Duodenal mucosa (tissue), 2 donors: ENCODE measurements around the gene ABR.

Experiments used
- H3K27ac ChIP-seq: one replicate; pipeline ENCODE4 v1.7.0; 2013; ENCODE audit warnings: low read depth, low read length
- H3K27me3 ChIP-seq, 2 donors: one replicate each; pipeline ENCODE4 v1.7.0; 2013; ENCODE audit warnings: low read length in 2 of 2, control low read depth in 1 of 2; ENCODE audit not compliant: insufficient read depth in 2 of 2, control insufficient read depth in 1 of 2
- H3K36me3 ChIP-seq, 2 donors: one replicate each; pipeline ENCODE4 v1.7.0; 2013; ENCODE audit warnings: low read length in 2 of 2, control low read depth in 1 of 2; ENCODE audit not compliant: insufficient read depth in 2 of 2, control insufficient read depth in 1 of 2
- H3K4me1 ChIP-seq, 2 donors: one replicate each; pipeline ENCODE4 v1.7.0; 2013; ENCODE audit warnings: low read length in 2 of 2, control low read depth in 1 of 2; ENCODE audit not compliant: insufficient read depth in 2 of 2, control insufficient read depth in 1 of 2
- H3K4me3 ChIP-seq, 2 donors: one replicate each; pipeline ENCODE4 v1.7.0; 2013; ENCODE audit warnings: low read length in 2 of 2, low read depth in 1 of 2
- H3K9ac ChIP-seq, 2 donors: one replicate each; pipeline ENCODE4 v1.7.0; 2013; ENCODE audit warnings: low read length in 2 of 2, low read depth in 1 of 2
- H3K9me3 ChIP-seq, 2 donors: one replicate each; pipeline ENCODE4 v1.7.0; 2013; ENCODE audit warnings: low read length in 2 of 2, control low read depth in 1 of 2; ENCODE audit not compliant: control insufficient read depth in 1 of 2

Gene ABR

GRCh38 chr17:1174263-1174880, 5.4 kb downstream of the ABR start:
- Histone ChIP-seq H3K4me1 (peaks cover 0 to 14% of the 10 kb centered on the region in 2 donors), H3K27me3 (no peaks in the 10 kb centered on the region), H3K9me3 (no peaks in the 10 kb centered on the region), H3K36me3 (no peaks in the 10 kb centered on the region), H3K9ac (no peak overlapping the region), H3K4me3 (no peak overlapping the region), H3K27ac (no peak overlapping the region)

GRCh38 chr17:1173432-1174262, 6.1 kb downstream of the ABR start:
- H3K27me3 ChIP-seq, result no peaks in the 10 kb centered on the region
- no peak overlapping the region for H3K9ac ChIP-seq
- H3K4me1 ChIP-seq, result peaks cover 0 to 9% of the 10 kb centered on the region in 2 donors
- no peak overlapping the region for H3K27ac ChIP-seq
- no peak overlapping the region for H3K4me3 ChIP-seq
- no peaks in the 10 kb centered on the region for H3K9me3 ChIP-seq
- no peaks in the 10 kb centered on the region for H3K36me3 ChIP-seq

- H3K36me3 ChIP-seq, result no peaks in the 10 kb centered on the region
Observed at GRCh38 chr17:1171953-1172352, 7.8 kb downstream of the ABR start.

GRCh38 chr17:1170739-1171138, 9.0 kb downstream of the ABR start:
- Histone ChIP-seq H3K27me3 (no peaks in the 10 kb centered on the region), H3K36me3 (no peaks in the 10 kb centered on the region), H3K4me3 (no peak overlapping the region), H3K9me3 (no peaks in the 10 kb centered on the region), H3K4me1 (no peaks in the 10 kb centered on the region), H3K9ac (no peak overlapping the region), H3K27ac (no peak overlapping the region)

More at GRCh38 chr17:1171953-1172352, 7.8 kb downstream of the ABR start:
- Histone ChIP-seq H3K4me3 (no peak overlapping the region), H3K4me1 (peaks cover 0 to 2% of the 10 kb centered on the region in 2 donors), H3K27ac (no peak overlapping the region), H3K9me3 (no peaks in the 10 kb centered on the region), H3K27me3 (no peaks in the 10 kb centered on the region), H3K9ac (no peak overlapping the region)

- Histone ChIP-seq H3K9ac (no peak overlapping the region), H3K4me1 (no peaks in the 10 kb centered on the region), H3K27me3 (no peaks in the 10 kb centered on the region), H3K27ac (no peak overlapping the region), H3K4me3 (no peak overlapping the region), H3K9me3 (no peaks in the 10 kb centered on the region), H3K36me3 (no peaks in the 10 kb centered on the region)
Observed at GRCh38 chr17:1169929-1170312, 9.9 kb downstream of the ABR start.

- H3K9me3 ChIP-seq, result no peaks in the 10 kb centered on the region
- H3K9ac ChIP-seq, result no peak overlapping the region
- no peak overlapping the region for H3K27ac ChIP-seq
- H3K27me3 ChIP-seq, result no peaks in the 10 kb centered on the region
- no peak overlapping the region for H3K4me3 ChIP-seq
- no peaks in the 10 kb centered on the region for H3K4me1 ChIP-seq
- no peaks in the 10 kb centered on the region for H3K36me3 ChIP-seq
Observed at GRCh38 chr17:1169221-1169928, 10.4 kb downstream of the ABR start.

DNA sequence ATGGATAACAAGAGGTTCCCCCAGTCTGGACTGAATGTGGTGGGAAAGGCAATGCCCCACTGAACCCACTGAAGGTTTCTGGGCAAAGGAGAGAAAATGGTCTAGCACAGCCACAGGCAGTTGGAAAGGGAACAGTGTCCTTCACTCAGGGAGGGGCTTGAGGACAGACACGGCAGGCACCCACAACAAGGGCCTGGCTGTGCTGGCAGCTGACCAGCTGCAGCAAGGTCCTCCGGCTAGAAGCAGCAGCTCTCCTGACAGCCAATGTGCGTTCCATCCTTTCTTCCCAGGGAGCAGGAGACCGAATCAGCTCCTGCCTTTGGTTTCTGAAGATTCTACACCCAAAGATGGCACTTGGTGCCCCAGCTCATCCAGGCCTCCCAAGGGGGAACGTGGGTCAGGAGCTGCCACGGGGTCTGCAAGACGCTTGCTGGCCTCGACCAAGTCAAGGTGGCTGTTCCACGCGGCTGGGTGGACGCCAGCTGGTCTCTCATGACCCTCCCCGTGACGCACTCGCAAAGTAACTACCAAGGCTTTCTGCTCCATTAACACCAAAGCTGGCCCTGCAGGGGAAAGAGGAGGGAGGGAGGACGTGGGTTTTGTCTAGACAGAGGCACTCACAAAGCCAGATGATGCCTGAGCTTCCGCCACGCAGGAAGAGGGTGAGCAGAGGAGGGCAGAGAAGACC, 11.1 kb downstream of the ABR start:
- Histone ChIP-seq H3K4me1 (no peaks in the 10 kb centered on the region), H3K27ac (no peak overlapping the region), H3K9ac (no peak overlapping the region), H3K27me3 (no peaks in the 10 kb centered on the region), H3K4me3 (no peak overlapping the region), H3K9me3 (no peaks in the 10 kb centered on the region), H3K36me3 (no peaks in the 10 kb centered on the region)

GRCh38 chr17:1166276-1166675, 13.5 kb downstream of the ABR start:
- Histone ChIP-seq H3K4me3 (no peak overlapping the region), H3K27ac (no peak overlapping the region)

GRCh38 chr17:1165836-1166235, 13.9 kb downstream of the ABR start:
- H3K9ac ChIP-seq, result no peak overlapping the region
- no peaks in the 10 kb centered on the region for H3K36me3 ChIP-seq
- H3K9me3 ChIP-seq, result no peaks in the 10 kb centered on the region
- no peaks in the 10 kb centered on the region for H3K27me3 ChIP-seq
- H3K27ac ChIP-seq, result no peak overlapping the region
- no peaks in the 10 kb centered on the region for H3K4me1 ChIP-seq
- H3K4me3 ChIP-seq, result no peak overlapping the region

More at GRCh38 chr17:1166276-1166675, 13.5 kb downstream of the ABR start:
- Histone ChIP-seq H3K27me3 (no peaks in the 10 kb centered on the region), H3K9ac (no peak overlapping the region), H3K9me3 (no peaks in the 10 kb centered on the region), H3K36me3 (no peaks in the 10 kb centered on the region), H3K4me1 (no peaks in the 10 kb centered on the region)
